GM10266 (cell line): ENCODE measurements around the gene HIRA.

Source experiments
- DNase-seq: peaks from one replicate; pipeline ENCODE4 v3.0.0; 2012; ENCODE audit errors: extremely low spot score
- CTCF ChIP-seq: IDR thresholded peaks from 2 replicates; pipeline ENCODE4 v1.5.1; 2012; ENCODE audit warnings: mild to moderate bottlenecking, low read depth; ENCODE audit not compliant: control insufficient read depth, insufficient read depth; ENCODE audit errors: missing control alignments

Gene HIRA

GRCh38 chr22:19419086-19419463, 12.5 kb downstream of the HIRA start:
- DNase-seq: no peak
- TF ChIP-seq CTCF: no peak

GRCh38 chr22:19412923-19413322, 18.6 kb downstream of the HIRA start:
- no peak for DNase-seq

GRCh38 chr22:19412478-19412877, 19.1 kb downstream of the HIRA start:
- DNase-seq: no peak
- TF ChIP-seq CTCF: no peak

More at GRCh38 chr22:19412923-19413322, 18.6 kb downstream of the HIRA start:
- no peak for TF ChIP-seq CTCF

- no peak for DNase-seq
- TF ChIP-seq CTCF: no peak
Measured at GRCh38 chr22:19411690-19412045, 19.9 kb downstream of the HIRA start.

- TF ChIP-seq CTCF: no peak
- no peak for DNase-seq
Measured at GRCh38 chr22:19410941-19411689, 20.4 kb downstream of the HIRA start.

- DNase-seq: no peak
- TF ChIP-seq CTCF: no peak
Measured at GRCh38 chr22:19407649-19408606, 23.6 kb downstream of the HIRA start.

- DNase-seq: no peak
- no peak for TF ChIP-seq CTCF
Measured at GRCh38 chr22:19406846-19407245, 24.7 kb downstream of the HIRA start.
